B cell (primary cell): ENCODE data around the gene MUS81.

Experiments
- CTCF ChIP-seq: fragments of 200-600 bp; IDR thresholded peaks from one replicate; pipeline ENCODE4 v1.8.0; 2022; ENCODE audit warnings: antibody characterized with exemption, mild to moderate bottlenecking
- EZH2 ChIP-seq: IDR thresholded peaks from 2 replicates; pipeline ENCODE4 v1.6.1; 2012; ENCODE audit warnings: borderline replicate concordance, low read depth, mild to moderate bottlenecking, moderate library complexity, low read length; ENCODE audit not compliant: insufficient read depth, poor library complexity, severe bottlenecking

- TF ChIP-seq EZH2 (no peak), CTCF (no peak)
Measured at GRCh38 chr11:65842144-65842543, 18.1 kb upstream of the MUS81 start.
